SK-N-SH treated with all-trans-retinoic acid at 6 μM for 48 hours (cell line): Measurements from ENCODE around the gene C22orf42.

Experiments
- ATAC-seq: fragments of 200-7000 bp; cut with Tn5 transposase; 3 replicates; pipeline ENCODE4 v1.9.1; 2020; ENCODE audit warnings: mild to moderate bottlenecking, moderate library complexity
- ARNTL ChIP-seq: fragments of 450-650 bp; formaldehyde crosslinking; IDR thresholded peaks from 2 replicates; pipeline ENCODE4 v1.5.0; 2020; ENCODE audit warnings: low read depth, mild to moderate bottlenecking, moderate library complexity, borderline replicate concordance
- BACH2 ChIP-seq: fragments of 250-450 bp; sonication (Bioruptor Pico); IDR thresholded peaks from 2 replicates; pipeline ENCODE4 v1.9.0; 2021; ENCODE audit warnings: mild to moderate bottlenecking, borderline replicate concordance
- CREB5 ChIP-seq: fragments of 250-450 bp; sonication (Bioruptor Pico); IDR thresholded peaks from 2 replicates; pipeline ENCODE4 v1.5.1; 2020; ENCODE audit warnings: low read depth, mild to moderate bottlenecking, moderate library complexity
- CSDC2 ChIP-seq: fragments of 250-450 bp; sonication (Bioruptor Pico); IDR thresholded peaks from 2 replicates; pipeline ENCODE4 v1.5.0; 2020; ENCODE audit warnings: mild to moderate bottlenecking, moderate library complexity
- CSRNP3 ChIP-seq: fragments of 250-450 bp; sonication (Bioruptor Pico); IDR thresholded peaks from 2 replicates; pipeline ENCODE4 v1.5.1; 2021; ENCODE audit warnings: mild to moderate bottlenecking, moderate library complexity
- ESRRG ChIP-seq: fragments of 250-450 bp; sonication (Bioruptor Pico); IDR thresholded peaks from 2 replicates; pipeline ENCODE4 v1.6.1; 2021; ENCODE audit warnings: mild to moderate bottlenecking
- GLIS3 ChIP-seq: fragments of 250-450 bp; sonication (Bioruptor Pico); IDR thresholded peaks from 2 replicates; pipeline ENCODE4 v1.5.0; 2020; ENCODE audit warnings: mild to moderate bottlenecking, moderate library complexity
- ISL1 ChIP-seq: fragments of 250-450 bp; sonication (Bioruptor Pico); IDR thresholded peaks from 2 replicates; pipeline ENCODE4 v2.1.2; 2022; ENCODE audit warnings: mild to moderate bottlenecking, moderate library complexity
- OSR1 ChIP-seq: fragments of 250-450 bp; sonication (Bioruptor Pico); IDR thresholded peaks from 2 replicates; pipeline ENCODE4 v1.8.0; 2022; ENCODE audit warnings: moderate library complexity, mild to moderate bottlenecking, inconsistent platforms
- POU6F1 ChIP-seq: fragments of 250-450 bp; sonication (Bioruptor Pico); IDR thresholded peaks from 2 replicates; pipeline ENCODE4 v1.8.0; 2021; ENCODE audit warnings: low read depth, mild to moderate bottlenecking, moderate library complexity, borderline replicate concordance
- PPARA ChIP-seq: fragments of 250-450 bp; sonication (Bioruptor Pico); IDR thresholded peaks from 2 replicates; pipeline ENCODE4 v1.5.0; 2020; ENCODE audit warnings: mild to moderate bottlenecking, borderline replicate concordance
- RARB ChIP-seq: fragments of 250-450 bp; sonication (Bioruptor Pico); IDR thresholded peaks from 2 replicates; pipeline ENCODE4 v1.8.0; 2021; ENCODE audit warnings: mild to moderate bottlenecking, moderate library complexity
- SNAI2 ChIP-seq: fragments of 250-450 bp; sonication (Bioruptor Pico); IDR thresholded peaks from 2 replicates; pipeline ENCODE4 v1.5.0; 2020; ENCODE audit warnings: mild to moderate bottlenecking, moderate library complexity
- TCF4 ChIP-seq: fragments of 250-450 bp; sonication (Bioruptor Pico); IDR thresholded peaks from 2 replicates; pipeline ENCODE4 v1.8.0; 2021; ENCODE audit warnings: mild to moderate bottlenecking, moderate library complexity, borderline replicate concordance
- TOX ChIP-seq: fragments of 250-450 bp; sonication (Bioruptor Pico); IDR thresholded peaks from 2 replicates; pipeline ENCODE4 v1.8.0; 2021; ENCODE audit warnings: mild to moderate bottlenecking, moderate library complexity, borderline replicate concordance
- TSHZ2 ChIP-seq: fragments of 250-450 bp; sonication (Bioruptor Pico); IDR thresholded peaks from 2 replicates; pipeline ENCODE4 v1.5.0; 2020; ENCODE audit warnings: mild to moderate bottlenecking, moderate library complexity
- ZC3H10 ChIP-seq: fragments of 250-450 bp; sonication (Bioruptor Pico); IDR thresholded peaks from 2 replicates; pipeline ENCODE4 v1.5.1; 2021; ENCODE audit warnings: mild to moderate bottlenecking, moderate library complexity
- ZFP30 ChIP-seq: fragments of 450-650 bp; formaldehyde crosslinking; IDR thresholded peaks from 2 replicates; pipeline ENCODE4 v1.5.0; 2022; ENCODE audit warnings: mild to moderate bottlenecking, moderate library complexity
- ZNF565 ChIP-seq: fragments of 450-650 bp; formaldehyde crosslinking; conservative IDR thresholded peaks from 2 replicates; pipeline ENCODE4 v1.5.0; 2020; ENCODE audit warnings: low read depth, mild to moderate bottlenecking, moderate library complexity
- ZNF70 ChIP-seq: fragments of 450-650 bp; formaldehyde crosslinking; IDR thresholded peaks from 2 replicates; pipeline ENCODE4 v1.5.0; 2020; ENCODE audit warnings: mild to moderate bottlenecking, moderate library complexity
- ZNF8 ChIP-seq: fragments of 450-650 bp; formaldehyde crosslinking; IDR thresholded peaks from 2 replicates; pipeline ENCODE4 v1.5.0; 2020; ENCODE audit warnings: mild to moderate bottlenecking, moderate library complexity

The C22orf42 gene

GRCh38 chr22:32132783-32133182, 26.3 kb downstream of the C22orf42 start:
- TF ChIP-seq ISL1 (CRISPR knock-in tag) (no peak), ZNF565 (CRISPR knock-in tag) (no peak), ARNTL (CRISPR knock-in tag) (no peak), CSRNP3 (CRISPR knock-in tag) (no peak), BACH2 (CRISPR knock-in tag) (no peak), ZFP30 (CRISPR knock-in tag) (no peak), ZNF70 (CRISPR knock-in tag) (no peak), PPARA (CRISPR knock-in tag) (no peak), CREB5 (CRISPR knock-in tag) (no peak), OSR1 (CRISPR knock-in tag) (no peak), SNAI2 (no peak), ZC3H10 (CRISPR knock-in tag) (no peak), POU6F1 (CRISPR knock-in tag) (no peak), ZNF8 (no peak), TOX (CRISPR knock-in tag) (no peak)
- TF ChIP-seq, all 23 proteins: peak for 0
- no peak for ATAC-seq

GRCh38 chr22:32132126-32132525, 27.0 kb downstream of the C22orf42 start:
- no peak for ATAC-seq
- TF ChIP-seq ZC3H10 (CRISPR knock-in tag) (no peak), TOX (CRISPR knock-in tag) (no peak), CSDC2 (CRISPR knock-in tag) (no peak), ESRRG (CRISPR knock-in tag) (no peak), BACH2 (CRISPR knock-in tag) (no peak), RARB (CRISPR knock-in tag) (no peak), TSHZ2 (CRISPR knock-in tag) (no peak)

GRCh38 chr22:32130464-32130863, 28.6 kb downstream of the C22orf42 start:
- TF ChIP-seq TSHZ2 (CRISPR knock-in tag) (no peak), CREB5 (CRISPR knock-in tag) (no peak), POU6F1 (CRISPR knock-in tag) (no peak), ARNTL (CRISPR knock-in tag) (no peak), ZNF70 (CRISPR knock-in tag) (no peak), BACH2 (CRISPR knock-in tag) (no peak), PPARA (CRISPR knock-in tag) (no peak), RARB (CRISPR knock-in tag) (no peak), CSRNP3 (CRISPR knock-in tag) (no peak), OSR1 (CRISPR knock-in tag) (no peak), TCF4 (CRISPR knock-in tag) (no peak), GLIS3 (no peak), ISL1 (CRISPR knock-in tag) (no peak), TOX (CRISPR knock-in tag) (no peak)
- TF ChIP-seq, all 23 proteins: peak for 0
- ATAC-seq: no peak
